H9 (cell line): ENCODE data around the gene TACR2. TPM values are rescaled to one million over a fixed set of nuclear protein-coding genes. Genes with fewer than 3 reads are reported as not detected.

Source experiments
- DNase-seq: peaks from one replicate; pipeline ENCODE4 v3.0.0-alpha.2; 2017
- H2AFZ ChIP-seq: one replicate; pipeline ENCODE4 v1.6.1; 2013; ENCODE audit warnings: mild to moderate bottlenecking, low read length, control low read depth, moderate library complexity
- H2AK5ac ChIP-seq: 2 replicates; pipeline ENCODE4 v1.6.1; 2013; ENCODE audit warnings: low read length, control low read depth, mixed read lengths; ENCODE audit not compliant: insufficient read length
- H2BK120ac ChIP-seq: one replicate; pipeline ENCODE4 v1.6.1; 2013; ENCODE audit warnings: low read depth, mild to moderate bottlenecking, low read length, control low read depth, inconsistent platforms; ENCODE audit not compliant: poor library complexity, severe bottlenecking
- H2BK12ac ChIP-seq: 2 replicates; pipeline ENCODE4 v1.6.1; 2013; ENCODE audit warnings: low read length, control low read depth, mixed read lengths, low read depth; ENCODE audit not compliant: insufficient read length
- H2BK15ac ChIP-seq: 2 replicates; pipeline ENCODE4 v1.6.1; 2013; ENCODE audit warnings: low read depth, low read length, control low read depth
- H2BK20ac ChIP-seq: one replicate; pipeline ENCODE4 v1.6.1; 2013; ENCODE audit warnings: low read depth, mild to moderate bottlenecking, low read length, control low read depth, inconsistent platforms; ENCODE audit not compliant: poor library complexity, severe bottlenecking
- H2BK5ac ChIP-seq: 2 replicates; pipeline ENCODE4 v1.6.1; 2013; ENCODE audit warnings: low read length, control low read depth, mixed read lengths; ENCODE audit not compliant: insufficient read length
- H3K14ac ChIP-seq: 2 replicates; pipeline ENCODE4 v1.6.1; 2013; ENCODE audit warnings: low read length, control low read depth; ENCODE audit not compliant: insufficient read depth
- H3K18ac ChIP-seq: 2 replicates; pipeline ENCODE4 v1.6.1; 2013; ENCODE audit warnings: low read depth, mild to moderate bottlenecking, mixed read lengths, low read length, control low read depth; ENCODE audit not compliant: insufficient read length
- H3K23ac ChIP-seq: 2 replicates; pipeline ENCODE4 v1.6.1; 2013; ENCODE audit warnings: low read length, control low read depth, mixed read lengths, low read depth; ENCODE audit not compliant: insufficient read length
- H3K23me2 ChIP-seq: 2 replicates; pipeline ENCODE4 v1.6.1; 2013; ENCODE audit warnings: low read depth, mild to moderate bottlenecking, mixed read lengths, low read length, control low read depth; ENCODE audit not compliant: insufficient read length, poor library complexity, severe bottlenecking
- H3K27ac ChIP-seq: 2 replicates; pipeline ENCODE4 v1.5.1; 2013; ENCODE audit warnings: low read length, control low read depth, mixed read lengths, low read depth; ENCODE audit not compliant: insufficient read length
- H3K27me3 ChIP-seq: 2 replicates; pipeline ENCODE4 v1.6.1; 2013; ENCODE audit warnings: low read length, control low read depth, inconsistent platforms; ENCODE audit not compliant: insufficient read depth
- H3K4ac ChIP-seq: 2 replicates; pipeline ENCODE4 v1.6.1; 2013; ENCODE audit warnings: low read depth, mild to moderate bottlenecking, control low read depth, inconsistent platforms, low read length, moderate library complexity
- H3K4me1 ChIP-seq: 2 replicates; pipeline ENCODE4 v1.6.1; 2013; ENCODE audit warnings: low read length, control low read depth, inconsistent platforms; ENCODE audit not compliant: insufficient read depth
- H3K4me2 ChIP-seq: 2 replicates; pipeline ENCODE4 v1.6.1; 2013; ENCODE audit warnings: low read length, control low read depth, mixed read lengths; ENCODE audit not compliant: insufficient read length, insufficient read depth
- H3K56ac ChIP-seq: 2 replicates; pipeline ENCODE4 v1.6.1; 2013; ENCODE audit warnings: low read depth, mild to moderate bottlenecking, mixed read lengths, low read length, control low read depth; ENCODE audit not compliant: insufficient read length
- H3K79me1 ChIP-seq: 2 replicates; pipeline ENCODE4 v1.6.1; 2013; ENCODE audit warnings: low read depth, mild to moderate bottlenecking, moderate library complexity, low read length, control low read depth, inconsistent platforms; ENCODE audit not compliant: insufficient read depth, poor library complexity, severe bottlenecking
- H3K79me2 ChIP-seq: 2 replicates; pipeline ENCODE4 v1.6.1; 2013; ENCODE audit warnings: low read length, control low read depth, inconsistent platforms; ENCODE audit not compliant: insufficient read depth
- H3K9ac ChIP-seq: 2 replicates; pipeline ENCODE4 v1.6.1; 2013; ENCODE audit warnings: low read length, control low read depth, mixed read lengths; ENCODE audit not compliant: insufficient read length; ENCODE audit errors: extremely low read depth
- H3K9me3 ChIP-seq: one replicate; pipeline ENCODE4 v1.6.1; 2013; ENCODE audit warnings: low read depth, low read length, inconsistent platforms; ENCODE audit not compliant: control insufficient read depth
- H3T11ph ChIP-seq: one replicate; pipeline ENCODE4 v1.6.1; 2013; ENCODE audit warnings: mild to moderate bottlenecking, low read length, control low read depth, inconsistent platforms
- H4K20me1 ChIP-seq: one replicate; pipeline ENCODE4 v1.6.1; 2013; ENCODE audit not compliant: control insufficient read depth, insufficient read length, insufficient read depth
- H4K5ac ChIP-seq: 2 replicates; pipeline ENCODE4 v1.6.1; 2013; ENCODE audit warnings: low read depth, mild to moderate bottlenecking, mixed read lengths, low read length, control low read depth; ENCODE audit not compliant: insufficient read length
- H4K8ac ChIP-seq: replicated peaks from 2 replicates; pipeline ENCODE4 v1.6.1; 2013; ENCODE audit warnings: low read length, control low read depth, mixed read lengths, low read depth; ENCODE audit not compliant: insufficient read length
- H4K91ac ChIP-seq: 2 replicates; pipeline ENCODE4 v1.6.1; 2013; ENCODE audit warnings: low read depth, mild to moderate bottlenecking, moderate library complexity, mixed read lengths, low read length, control low read depth; ENCODE audit not compliant: insufficient read length
- H3K27ac Mint-ChIP-seq, 3 experiments: 2 replicates in 2 of 3; 3 replicates in 1 of 3; pipeline ENCODE4 v1.8.0; 2020 to 2021; ENCODE audit warnings: mixed read lengths in 3 of 3, mild to moderate bottlenecking in 1 of 3, moderate library complexity in 1 of 3
- H3K27me3 Mint-ChIP-seq: 2 replicates; pipeline ENCODE4 v1.8.0; 2021; ENCODE audit warnings: low read depth, mild to moderate bottlenecking, moderate library complexity, mixed read lengths
- H3K36me3 Mint-ChIP-seq, 3 experiments: 2 replicates in 2 of 3; 3 replicates in 1 of 3; pipeline ENCODE4 v1.8.0; 2020 to 2021; ENCODE audit warnings: low read depth in 3 of 3, mixed read lengths in 3 of 3; ENCODE audit not compliant: insufficient read depth in 1 of 3
- H3K4me1 Mint-ChIP-seq, 2 experiments: 2 replicates each; pipeline ENCODE4 v1.8.0; 2020; ENCODE audit warnings: mixed read lengths in 2 of 2
- H3K4me3 Mint-ChIP-seq, 2 experiments: 2 replicates in 1 of 2; 3 replicates in 1 of 2; pipeline ENCODE4 v1.8.0; 2020 to 2021; ENCODE audit warnings: mild to moderate bottlenecking in 2 of 2, mixed read lengths in 2 of 2, moderate library complexity in 1 of 2
- H3K9me3 Mint-ChIP-seq, 2 experiments: 2 replicates in 1 of 2; 3 replicates in 1 of 2; pipeline ENCODE4 v1.8.0; 2020; ENCODE audit warnings: mild to moderate bottlenecking in 2 of 2, mixed read lengths in 2 of 2, moderate library complexity in 1 of 2
- CTCF ChIP-seq: fragments of 200-600 bp; sonication (generic); conservative IDR thresholded peaks from 3 replicates; pipeline ENCODE4 v1.8.0; 2021; ENCODE audit warnings: antibody characterized with exemption, mild to moderate bottlenecking
- WGBS: extraction: QIAGEN DNeasy Blood & Tissue Kit; methylation state at CpG from one replicate; pipeline ENCODE4 v1.1.7; 2013; ENCODE audit warnings: missing lambda C conversion rate, low lambda C conversion rate, mixed read lengths; ENCODE audit not compliant: insufficient read length; ENCODE audit errors: extremely low coverage; 5-methylcytosine and 5-hydroxymethylcytosine counted together
- total RNA-seq: library from RNA; stranded (reverse); gene quantifications from 2 replicates; pipeline ENCODE4 v1.2.1, GENCODE V29; 2021

TACR2 gene
- total RNA-seq, 1 experiment from 2014 or later: not detected

- Mint-ChIP-seq H3K4me3 (no peak overlapping the region), H3K36me3 (no peaks in the 10 kb centered on the region), H3K4me1 (peaks cover 15 to 19% of the 10 kb centered on the region in 2 experiments), H3K9me3 (no peaks in the 10 kb centered on the region), H3K27me3 (0 out of 2 replicates have a peak, but pooled peaks cover 2% of the 10 kb centered on the region), H3K27ac (no peak overlapping the region; a peak in 1 of 7 replicates)
- no peak overlapping the region for H2BK15ac ChIP-seq
- H3K18ac ChIP-seq: no peak overlapping the region
- H3K23ac ChIP-seq: no peak overlapping the region
- no peak overlapping the region for H3T11ph ChIP-seq
- H2BK12ac ChIP-seq: no peak overlapping the region
- no peak overlapping the region for H2BK5ac ChIP-seq
- H3K9me3 ChIP-seq: no peaks in the 10 kb centered on the region
- H3K79me1 ChIP-seq: no peaks in the 10 kb centered on the region
- no peak overlapping the region for H4K91ac ChIP-seq
- no peak overlapping the region for H3K4ac ChIP-seq
- no CpG with 5 or more reads among the region's 5 CpGs for WGBS
- H4K8ac ChIP-seq: no peak overlapping the region
- no peak for TF ChIP-seq CTCF
- no peak for DNase-seq
- H3K27ac ChIP-seq: no peak overlapping the region
- H4K20me1 ChIP-seq: no peaks in the 10 kb centered on the region
- no peaks in the 10 kb centered on the region for H3K23me2 ChIP-seq
- H3K4me2 ChIP-seq: no peak overlapping the region
- H4K5ac ChIP-seq: no peak overlapping the region
- no peaks in the 10 kb centered on the region for H3K27me3 ChIP-seq
- H3K79me2 ChIP-seq: 0 out of 2 replicates have a peak, but pooled peaks cover 2% of the 10 kb centered on the region
- H3K14ac ChIP-seq: no peak overlapping the region
- H2AFZ ChIP-seq: no peak overlapping the region
- peaks cover 4% of the 10 kb centered on the region; the same call in 1 of the 2 replicates for H3K4me1 ChIP-seq
- H2AK5ac ChIP-seq: no peak overlapping the region
- no peak overlapping the region for H2BK120ac ChIP-seq
- no peak overlapping the region for H3K9ac ChIP-seq
- H2BK20ac ChIP-seq: no peak overlapping the region
- H3K56ac ChIP-seq: no peak overlapping the region
Measured at GRCh38 chr10:69466158-69466490, 49.4 kb upstream of the TACR2 start.
